HG02678 (cell line): ENCODE data around the gene ATG10.
"Not testable (repeated sequence)": the region's sequence is repeated elsewhere in the genome, so short reads cannot be mapped to it uniquely, and the experiment has no call there.

Experiments
- ATAC-seq: cut with Tn5 transposase; IDR thresholded peaks from one replicate; pipeline ENCODE4 v1.9.1; 2021; ENCODE audit warnings: mild to moderate bottlenecking, moderate library complexity; ENCODE audit not compliant: unreplicated experiment

The ATG10 gene

DNA sequence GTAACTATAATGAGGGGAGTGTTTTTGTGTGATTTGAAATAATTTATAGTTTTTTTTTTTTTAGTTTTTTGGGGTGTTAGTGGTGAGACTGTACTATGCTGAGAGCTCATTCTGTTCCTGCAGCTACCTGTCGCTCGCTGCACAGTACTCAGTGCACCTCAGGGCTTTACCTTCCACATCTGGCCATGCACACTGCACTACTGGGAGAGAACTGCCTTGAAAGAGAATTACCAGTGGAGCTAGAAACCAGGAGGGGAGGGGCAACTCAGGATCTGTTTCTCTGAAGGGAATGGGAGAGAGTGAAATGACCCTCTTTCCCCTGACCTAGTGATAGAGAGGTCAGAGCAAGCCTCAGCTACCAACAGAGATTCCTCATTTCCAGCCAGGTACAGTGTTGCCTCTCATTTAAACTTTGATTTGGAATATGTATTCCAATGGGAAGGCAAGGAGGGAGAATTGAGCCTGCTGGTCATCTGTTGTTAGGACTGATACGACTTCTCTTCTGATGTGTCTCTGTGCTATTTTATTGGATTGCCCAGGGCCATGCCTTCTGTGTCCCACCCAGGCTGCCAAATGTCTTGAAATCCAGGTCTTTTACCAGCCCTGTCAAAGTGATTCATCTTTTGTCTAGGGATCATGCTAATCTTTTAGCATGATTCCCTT, 8.9 kb downstream of the ATG10 start:
- ATAC-seq, result no peak

DNA sequence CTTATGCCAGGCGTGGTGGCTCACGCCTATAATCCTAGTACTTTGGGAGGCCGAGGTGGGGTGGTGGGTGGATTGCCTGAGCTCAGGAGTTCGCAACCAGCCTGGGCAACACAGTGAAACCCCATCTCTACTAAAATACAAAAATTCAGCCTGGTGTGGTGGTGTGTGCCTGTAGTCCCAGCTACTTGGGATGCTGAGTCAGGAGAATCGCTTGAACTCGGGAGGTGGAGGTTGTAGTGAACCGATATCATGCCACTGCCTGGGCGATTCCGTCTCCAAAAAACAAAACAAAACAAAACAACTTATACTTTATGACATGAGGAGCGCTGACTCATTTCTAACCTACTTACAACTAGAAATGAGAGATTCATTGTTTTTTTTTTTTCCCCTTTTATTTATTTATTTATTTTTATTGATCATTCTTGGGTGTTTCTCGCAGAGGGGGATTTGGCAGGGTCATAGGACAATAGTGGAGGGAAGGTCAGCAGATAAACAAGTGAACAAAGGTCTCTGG, 10.4 kb downstream of the ATG10 start:
- ATAC-seq, result not testable (repeated sequence)

DNA sequence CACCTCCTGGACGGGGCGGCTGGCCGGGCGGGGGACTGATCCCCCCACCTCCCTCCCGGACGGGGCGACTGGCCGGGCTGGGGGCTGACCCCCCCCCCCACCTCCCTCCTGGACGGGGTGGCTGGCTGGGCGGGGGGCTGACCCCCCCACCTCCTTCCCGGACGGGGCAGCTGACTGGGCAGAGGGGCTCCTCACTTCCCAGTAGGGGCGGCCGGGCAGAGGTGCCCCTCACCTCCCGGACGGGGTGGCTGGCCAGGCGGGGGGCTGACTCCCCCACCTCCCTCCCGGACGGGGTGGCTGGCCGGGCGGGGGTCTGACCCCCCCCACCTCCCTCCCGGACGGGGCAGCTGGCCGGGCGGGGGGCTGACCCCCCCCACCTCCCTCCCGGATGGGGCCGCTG, 11.3 kb downstream of the ATG10 start:
- ATAC-seq, result not testable (repeated sequence)

DNA sequence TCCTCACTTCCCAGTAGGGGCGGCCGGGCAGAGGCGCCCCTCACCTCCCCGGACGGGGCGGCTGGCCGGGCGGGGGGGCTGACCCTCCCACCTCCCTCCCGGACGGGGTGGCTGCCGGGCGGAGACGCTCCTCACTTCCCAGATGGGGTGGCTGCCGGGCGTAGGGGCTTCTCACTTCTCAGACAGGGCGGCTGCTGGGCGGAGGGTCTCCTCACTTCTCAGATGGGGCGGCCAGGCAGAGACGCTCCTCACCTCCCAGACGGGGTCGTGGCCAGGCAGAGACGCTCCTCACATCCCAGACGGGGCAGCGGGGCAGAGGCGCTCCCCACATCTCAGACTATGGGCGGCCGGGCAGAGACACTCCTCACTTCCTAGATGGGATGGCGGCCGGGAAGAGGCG, 11.7 kb downstream of the ATG10 start:
- not testable (repeated sequence) for ATAC-seq

DNA sequence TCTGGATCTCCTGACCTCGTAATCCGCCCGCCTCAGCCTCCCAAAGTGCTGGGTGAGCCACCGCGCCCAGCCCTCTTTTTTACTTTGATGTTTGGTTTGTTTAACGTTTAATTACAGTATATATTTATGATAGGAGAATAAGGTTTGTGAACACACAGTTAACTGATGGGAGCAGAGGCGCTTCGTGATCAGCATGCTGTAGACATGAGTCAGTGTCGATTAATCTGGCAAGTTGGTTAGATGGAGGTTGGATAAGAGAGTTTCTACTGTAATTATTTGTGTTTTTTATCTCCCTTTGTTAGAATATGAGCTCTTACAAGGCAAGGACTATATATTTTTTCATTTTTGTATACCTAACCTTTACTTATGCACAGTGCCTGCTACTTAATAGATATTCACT, 14.3 kb downstream of the ATG10 start:
- no peak for ATAC-seq

DNA sequence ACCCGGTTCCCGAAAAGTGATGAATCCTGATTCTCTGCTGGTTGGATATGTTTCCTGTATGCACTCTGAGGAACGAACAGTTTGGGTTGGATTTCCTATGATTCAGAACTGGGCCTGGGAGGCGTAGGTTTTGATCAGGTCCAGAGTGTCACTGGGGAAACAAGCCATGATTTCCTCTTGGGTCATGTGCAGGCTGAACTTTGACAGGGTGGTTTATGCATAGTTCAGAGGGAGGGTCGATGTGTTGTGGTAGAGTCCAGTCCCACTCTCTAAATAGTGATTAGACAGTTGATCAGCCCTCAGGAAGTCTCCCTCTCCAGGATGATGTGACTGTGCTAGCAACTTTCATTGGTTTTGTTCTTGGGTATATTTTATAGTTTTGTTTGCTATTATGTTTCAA, 17.4 kb downstream of the ATG10 start:
- no peak for ATAC-seq

DNA sequence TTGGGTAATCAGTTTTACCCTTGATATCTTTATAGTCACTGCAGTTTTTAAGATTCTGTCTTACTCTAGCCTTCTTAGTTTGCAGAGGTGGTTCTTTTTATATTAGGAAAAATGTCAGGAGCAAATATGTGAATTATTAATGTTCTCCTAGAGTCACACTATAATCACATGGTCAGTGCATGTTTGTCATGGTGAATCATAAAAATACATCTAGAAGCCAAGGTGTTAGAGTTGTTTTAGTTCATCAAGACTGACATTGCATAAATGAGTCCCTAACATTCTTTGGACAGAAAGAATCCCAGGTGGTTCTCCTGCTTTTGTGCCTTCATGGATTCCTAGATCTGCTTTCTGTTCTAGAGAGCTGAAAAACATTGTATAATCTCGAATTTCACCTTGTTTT, 22.9 kb downstream of the ATG10 start:
- no peak for ATAC-seq

DNA sequence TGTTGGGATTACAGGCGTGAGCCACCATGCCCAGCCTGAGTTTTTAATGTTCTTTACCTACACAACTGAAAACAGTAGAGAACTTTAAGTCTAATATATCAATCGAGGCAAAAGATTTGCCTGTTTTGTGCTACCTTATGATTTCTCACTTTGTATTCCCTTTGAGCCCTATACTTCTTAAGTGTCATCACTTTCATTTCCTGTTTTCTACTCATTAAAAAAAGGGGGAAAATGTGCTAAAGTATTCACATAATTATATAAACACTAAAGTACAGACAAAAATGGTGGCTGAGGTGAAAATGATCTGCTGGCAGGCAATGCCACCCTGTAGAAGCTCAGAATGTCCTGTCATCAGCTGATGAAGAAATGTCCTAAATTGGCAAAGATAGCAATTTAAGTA, 23.6 kb downstream of the ATG10 start:
- no peak for ATAC-seq

DNA sequence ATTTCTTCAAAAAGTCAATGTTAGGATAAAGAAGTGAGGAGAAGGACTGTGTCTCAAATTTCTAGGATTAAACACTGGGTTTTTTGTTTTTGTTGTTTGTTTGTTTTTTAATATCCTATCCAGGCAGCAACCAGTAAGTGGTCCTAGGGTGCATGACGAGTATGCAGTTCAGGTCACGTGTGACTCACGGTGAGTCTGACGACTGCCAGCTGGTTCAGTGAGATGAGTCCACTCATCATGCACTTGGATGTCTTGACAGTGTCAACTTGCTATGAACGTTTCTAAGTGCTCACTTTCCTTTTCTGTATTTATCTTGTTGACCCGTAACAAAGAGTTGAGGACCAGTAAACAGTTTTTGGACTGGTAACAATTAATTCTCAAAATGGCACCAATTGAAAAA, 32.7 kb downstream of the ATG10 start:
- ATAC-seq, result no peak

DNA sequence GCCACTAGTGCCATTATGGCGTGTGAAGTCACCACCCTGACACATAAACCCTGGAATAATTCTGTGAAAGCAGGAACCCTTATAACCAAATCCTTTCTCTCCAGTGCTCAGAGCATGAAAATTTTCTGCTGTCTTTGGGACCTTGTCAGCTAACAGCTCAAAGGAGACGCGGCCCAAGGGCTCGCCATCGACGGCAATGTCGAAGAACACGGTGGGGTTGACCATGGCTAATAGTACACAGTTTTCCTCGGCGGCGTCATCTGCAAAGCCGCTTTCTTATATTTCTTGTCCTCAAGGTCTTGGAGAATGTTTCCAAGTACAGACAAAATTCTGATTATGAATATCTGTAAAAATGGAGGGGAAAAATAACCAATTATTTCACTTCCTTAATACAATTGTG, 38.0 kb downstream of the ATG10 start:
- not testable (repeated sequence) for ATAC-seq

DNA sequence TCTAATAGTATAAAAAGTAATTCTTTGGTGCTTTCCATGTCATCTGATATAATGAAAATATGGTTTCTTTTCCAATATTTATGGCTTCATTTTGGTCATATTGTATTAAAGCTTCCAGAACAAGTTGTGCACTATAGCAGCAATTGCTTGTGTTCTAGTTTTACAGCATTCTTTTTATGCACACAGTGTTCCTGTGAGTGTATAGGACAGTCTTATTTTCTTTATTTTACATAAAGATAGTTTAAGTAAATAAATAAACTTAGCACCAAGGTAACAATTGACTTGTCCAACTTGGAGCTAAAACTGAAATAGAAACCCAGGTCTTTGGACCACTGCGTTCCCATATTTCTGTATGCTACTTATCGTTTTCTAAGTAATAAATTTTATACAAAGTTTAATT, 38.9 kb downstream of the ATG10 start:
- no peak for ATAC-seq

DNA sequence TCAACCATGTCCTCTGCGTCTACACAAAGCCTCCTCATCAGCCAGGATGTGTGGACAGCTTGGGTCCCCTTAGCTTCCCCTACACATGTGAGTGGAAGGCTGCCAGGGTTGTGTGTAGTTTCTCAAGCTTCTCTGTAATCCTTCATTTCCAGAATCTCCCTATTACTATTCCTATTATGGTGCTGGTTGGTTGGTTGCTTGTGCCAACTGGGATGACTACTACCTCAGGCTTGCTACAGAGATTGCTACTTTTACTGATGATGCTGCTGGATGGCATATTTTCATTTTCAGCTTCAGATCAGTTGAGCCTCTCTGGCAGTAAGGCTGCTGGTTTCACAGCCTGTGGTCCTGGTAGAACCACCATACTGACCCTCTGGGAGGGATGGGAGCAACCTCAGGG, 39.9 kb downstream of the ATG10 start:
- no peak for ATAC-seq

DNA sequence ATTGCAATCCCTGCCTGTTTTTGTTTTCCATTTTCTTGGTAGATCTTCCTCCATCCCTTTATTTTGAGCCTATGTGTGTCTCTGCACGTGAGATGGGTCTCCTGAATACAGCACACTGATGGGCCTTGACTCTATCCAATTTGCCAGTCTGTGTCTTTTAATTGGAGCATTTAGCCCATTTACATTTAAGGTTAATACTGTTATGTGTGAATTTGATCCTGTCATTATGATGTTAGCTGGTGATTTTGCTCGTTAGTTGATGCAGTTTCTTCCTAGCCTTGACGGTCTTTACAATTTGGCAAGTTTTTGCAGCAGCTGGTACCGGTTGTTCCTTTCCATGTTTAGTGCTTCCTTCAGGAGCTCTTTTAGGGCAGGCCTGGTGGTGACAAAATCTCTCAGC, 42.8 kb downstream of the ATG10 start:
- ATAC-seq, result not testable (repeated sequence)

DNA sequence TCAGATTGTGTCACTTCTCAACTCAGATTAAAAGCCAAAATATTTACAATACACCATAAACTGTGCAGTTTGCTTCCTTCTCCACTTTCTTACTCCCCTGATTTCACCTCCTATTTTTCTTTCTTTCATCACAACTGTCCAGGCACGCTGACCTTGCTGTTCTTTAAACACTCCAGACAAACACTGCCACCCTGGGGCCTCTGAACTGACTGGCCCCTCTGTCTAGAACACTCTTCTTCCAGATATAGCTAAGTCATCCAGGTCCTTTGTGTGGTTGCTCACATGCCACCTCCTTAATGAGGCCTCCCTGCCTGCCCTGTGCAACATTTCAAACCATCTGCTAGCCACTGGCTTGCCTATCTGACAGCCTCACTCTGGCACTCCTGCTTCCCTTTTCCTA, 46.6 kb downstream of the ATG10 start:
- no peak for ATAC-seq

DNA sequence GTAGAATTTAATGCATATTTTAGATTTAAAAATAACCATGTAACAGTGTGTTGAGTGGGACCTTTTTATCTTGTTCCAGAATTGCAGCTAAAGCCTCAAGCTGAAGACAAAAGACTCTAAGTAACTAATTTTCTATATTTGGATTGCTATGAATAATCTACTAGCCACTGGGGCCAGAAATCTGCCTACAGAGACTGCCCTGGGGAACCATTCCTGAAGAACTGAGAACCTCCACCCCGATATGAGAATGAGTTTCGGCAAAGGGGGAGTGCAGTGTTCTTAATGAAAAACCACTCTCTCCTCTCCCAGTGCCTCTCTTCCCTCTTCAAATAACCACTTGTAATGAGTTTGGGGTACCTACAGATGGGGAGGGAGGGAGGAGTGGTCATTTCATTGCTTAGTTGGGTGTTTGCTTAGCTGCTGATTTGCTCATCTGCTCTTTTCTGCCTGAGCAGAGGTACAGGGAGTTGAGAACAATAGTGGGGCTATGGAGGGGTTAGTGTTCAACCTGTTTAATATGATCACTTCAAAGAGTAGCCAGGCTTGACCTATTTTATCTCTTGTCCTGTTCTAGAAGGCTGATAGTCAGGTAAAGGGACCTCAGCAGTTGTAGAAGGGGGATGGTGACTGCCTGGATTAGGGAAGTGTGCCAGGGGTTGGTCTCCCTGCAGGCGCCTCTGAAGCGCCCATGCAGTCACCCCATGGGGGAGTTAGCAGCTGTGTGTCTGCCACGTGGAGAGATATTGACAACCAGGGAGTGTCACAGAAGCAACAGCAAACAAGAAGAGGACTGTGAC, 47.7 kb downstream of the ATG10 start:
- ATAC-seq, result no peak

DNA sequence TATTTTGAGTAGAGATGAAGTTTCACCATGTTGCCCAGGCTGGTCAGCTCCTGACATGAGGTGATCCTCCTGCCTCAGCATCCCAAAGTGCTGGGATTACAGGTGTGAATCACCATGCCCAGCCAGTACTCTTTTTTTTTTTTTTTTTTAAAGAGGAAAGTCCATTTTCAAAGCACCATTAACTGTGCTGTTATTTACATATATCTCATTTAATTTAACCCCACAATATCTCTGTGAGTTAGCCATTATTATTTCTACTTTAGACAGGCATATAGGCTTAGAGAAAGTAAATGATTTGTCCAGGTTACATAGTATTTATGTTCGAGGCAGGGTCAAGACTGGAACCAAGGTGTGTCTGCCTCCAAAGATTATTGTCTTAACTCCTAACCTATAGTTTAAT, 50.7 kb downstream of the ATG10 start:
- no peak for ATAC-seq

DNA sequence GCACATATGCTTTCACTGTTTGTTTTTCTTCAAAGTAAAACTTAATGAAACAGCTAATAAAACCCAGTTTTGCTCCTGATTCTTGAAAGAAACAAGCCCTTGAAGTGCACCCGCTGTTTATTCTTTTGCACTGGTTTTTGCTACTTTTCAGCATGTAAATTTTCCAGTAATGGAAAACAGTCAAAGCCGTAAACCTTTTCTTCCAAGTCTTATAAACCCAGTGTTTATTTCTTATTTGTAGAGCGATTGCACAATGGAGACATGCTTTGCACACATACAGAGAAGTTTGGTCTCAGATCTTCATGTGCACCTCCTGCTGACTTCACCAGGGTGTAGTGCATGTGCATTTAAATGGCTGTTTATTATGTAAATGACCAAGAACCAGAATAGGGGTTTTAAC, 51.8 kb downstream of the ATG10 start:
- ATAC-seq, result no peak

DNA sequence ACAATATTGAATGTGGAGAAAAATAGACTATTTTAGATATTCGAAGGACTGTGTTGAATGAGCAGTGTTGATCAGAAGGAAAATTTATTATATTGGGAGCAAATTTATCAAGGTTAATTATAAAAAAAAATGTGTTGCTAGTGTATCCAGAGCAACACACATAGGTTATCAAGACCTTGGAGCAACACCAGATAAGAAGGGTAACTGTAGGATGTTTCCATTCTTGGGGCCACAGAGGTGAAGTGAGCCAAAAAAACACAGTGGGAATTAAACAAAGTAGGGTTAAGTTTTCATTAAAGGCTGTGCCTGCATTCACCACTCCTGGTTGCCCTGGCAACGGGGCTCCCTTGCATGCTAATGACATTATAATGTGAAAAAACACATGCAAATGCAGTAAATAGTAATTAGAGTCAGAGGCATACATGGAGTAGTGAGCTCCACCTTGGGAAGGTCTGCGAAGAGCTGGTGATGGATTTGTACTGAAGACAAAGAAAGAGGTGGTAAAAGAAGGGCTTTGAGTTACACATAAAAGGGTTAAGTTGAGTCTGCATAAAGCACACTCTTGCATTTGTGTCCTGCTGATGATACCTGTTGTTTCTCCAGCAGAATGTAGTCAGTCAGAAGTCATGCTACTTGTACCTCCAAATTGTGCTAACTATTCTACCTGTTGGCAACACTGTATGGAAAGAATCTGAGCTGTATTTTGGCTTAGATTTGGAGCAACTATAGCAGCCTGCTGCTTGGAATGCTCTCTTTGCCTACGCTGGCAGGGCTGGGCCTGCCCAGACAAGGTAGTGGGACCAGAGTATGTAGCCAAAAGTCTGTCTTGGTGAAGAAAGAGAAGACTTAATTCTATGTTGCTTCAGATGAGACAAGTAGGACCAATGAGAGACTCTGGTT, 59.6 kb downstream of the ATG10 start:
- no peak for ATAC-seq

DNA sequence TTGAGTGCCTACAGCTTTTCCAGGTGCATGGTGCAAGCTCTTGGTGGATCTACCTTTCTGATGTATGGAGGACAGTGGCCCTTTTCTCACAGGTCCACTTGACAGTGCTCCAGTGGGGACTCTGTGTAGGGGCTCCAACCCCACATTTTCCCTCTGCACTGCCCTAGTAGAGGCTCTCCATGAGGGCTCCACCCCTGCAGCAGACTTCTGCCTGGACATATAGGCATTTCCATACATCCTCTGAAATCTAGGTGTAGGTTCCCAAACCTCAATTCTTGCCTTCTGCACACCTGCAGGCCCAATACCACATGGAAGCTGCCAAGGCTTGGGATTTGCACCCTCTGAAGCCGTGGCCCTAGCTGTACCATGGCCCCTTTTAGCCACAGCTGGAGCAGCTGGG, 71.1 kb downstream of the ATG10 start:
- ATAC-seq, result not testable (repeated sequence)

DNA sequence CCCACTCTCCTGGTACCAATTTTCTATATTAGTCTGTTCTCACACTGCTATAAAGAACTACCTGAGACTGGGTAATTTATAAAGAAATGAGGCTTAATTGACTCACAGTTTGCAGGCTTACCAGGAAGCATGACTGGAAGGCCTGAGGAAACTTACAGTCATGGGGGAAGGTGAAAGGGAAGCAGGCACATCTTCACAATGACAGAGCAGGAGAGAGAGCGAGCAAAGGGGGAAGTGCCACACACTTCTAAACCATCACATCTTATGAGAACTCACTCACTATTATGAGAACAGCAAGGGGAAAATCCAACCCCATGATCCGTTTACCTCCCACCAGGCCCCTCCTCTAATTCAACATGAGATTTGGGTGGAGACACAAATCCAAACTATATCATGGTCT, 72.2 kb downstream of the ATG10 start:
- no peak for ATAC-seq

DNA sequence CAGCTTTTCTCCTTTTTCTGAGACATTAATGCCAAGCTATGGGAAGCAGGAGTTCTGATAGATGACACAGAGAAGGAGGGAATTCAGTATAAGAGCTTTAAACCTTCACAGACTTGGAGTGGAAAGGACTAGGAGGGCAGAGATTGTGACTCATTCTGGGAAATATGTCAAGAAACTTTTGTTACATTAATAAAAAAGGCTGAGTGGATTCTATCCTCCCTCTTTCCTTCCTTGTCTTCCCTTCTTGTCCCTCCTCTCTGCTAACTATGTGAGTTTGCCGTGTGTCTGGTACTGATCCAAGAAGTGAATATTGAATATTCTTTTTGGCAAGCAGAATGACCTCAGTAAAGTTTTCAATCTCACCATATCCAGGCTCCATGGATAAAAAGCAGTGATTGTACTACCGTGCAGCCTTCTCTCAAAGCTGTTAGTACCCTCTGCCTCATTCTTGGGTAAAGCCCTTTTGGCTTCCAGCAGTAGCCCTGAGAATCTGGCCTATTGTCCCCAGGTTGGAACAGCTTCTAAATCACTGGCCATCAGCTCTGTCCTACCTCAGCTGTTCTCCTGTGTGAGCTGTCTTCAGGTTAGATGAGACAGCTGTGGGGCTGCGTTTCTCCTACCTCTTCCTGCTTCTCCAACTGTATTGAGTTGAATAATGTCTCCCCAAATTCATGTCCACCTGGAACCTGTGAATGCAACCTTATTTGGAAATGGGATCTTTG, 73.9 kb downstream of the ATG10 start:
- ATAC-seq, result no peak
